Mesenchymal stem cell (in vitro differentiated cells and primary cell): ENCODE data around the gene SDHA.
"Not testable (repeated sequence)": the region's sequence is repeated elsewhere in the genome, so short reads cannot be mapped to it uniquely, and the experiment has no call there.

Experiments used
- DNase-seq: peaks from one replicate; pipeline ENCODE4 v3.0.0-alpha.2; 2013
- H2AFZ ChIP-seq: one replicate; pipeline ENCODE4 v1.6.1; 2013; ENCODE audit warnings: low read depth, mild to moderate bottlenecking, control low read depth, inconsistent platforms, low read length, moderate library complexity
- H2AK5ac ChIP-seq: 2 replicates; pipeline ENCODE4 v1.6.1; 2013; ENCODE audit warnings: low read length, moderate library complexity, mild to moderate bottlenecking, inconsistent platforms; ENCODE audit not compliant: severe bottlenecking
- H2BK120ac ChIP-seq: one replicate; pipeline ENCODE4 v1.6.1; 2013; ENCODE audit warnings: low read depth, mild to moderate bottlenecking, inconsistent platforms, low read length, moderate library complexity
- H2BK12ac ChIP-seq, 2 experiments: one replicate each; pipeline ENCODE4 v1.6.1; 2013; ENCODE audit warnings: inconsistent platforms in 2 of 2, low read length in 2 of 2, mild to moderate bottlenecking in 2 of 2, moderate library complexity in 2 of 2, control low read depth in 1 of 2
- H2BK15ac ChIP-seq: one replicate; pipeline ENCODE4 v1.6.1; 2013; ENCODE audit warnings: mild to moderate bottlenecking, low read depth, inconsistent platforms; ENCODE audit not compliant: poor library complexity, severe bottlenecking
- H2BK5ac ChIP-seq: 2 replicates; pipeline ENCODE4 v1.6.1; 2013; ENCODE audit warnings: low read depth, mild to moderate bottlenecking, low read length, control low read depth, inconsistent platforms; ENCODE audit not compliant: poor library complexity, severe bottlenecking
- H3K14ac ChIP-seq, 2 experiments: one replicate each; pipeline ENCODE4 v1.6.1; 2013; ENCODE audit warnings: inconsistent platforms in 2 of 2, low read length in 2 of 2, control low read depth in 1 of 2, mild to moderate bottlenecking in 1 of 2, moderate library complexity in 1 of 2
- H3K18ac ChIP-seq, 2 experiments: one replicate each; pipeline ENCODE4 v1.6.1; 2013; ENCODE audit warnings: inconsistent platforms in 2 of 2, low read length in 2 of 2, control low read depth in 1 of 2, low read depth in 1 of 2, mild to moderate bottlenecking in 1 of 2
- H3K23ac ChIP-seq, 2 experiments: one replicate each; pipeline ENCODE4 v1.6.1; 2013; ENCODE audit warnings: inconsistent platforms in 2 of 2, low read length in 2 of 2, mild to moderate bottlenecking in 2 of 2, moderate library complexity in 2 of 2, control low read depth in 1 of 2
- H3K27ac ChIP-seq: 2 replicates; pipeline ENCODE4 v1.5.1; 2013; ENCODE audit warnings: mild to moderate bottlenecking, moderate library complexity, low read length, control low read depth, inconsistent platforms; ENCODE audit not compliant: poor library complexity, severe bottlenecking
- H3K27me3 ChIP-seq, 2 experiments: 2 replicates each; pipeline versions ENCODE4 v1.6.1 to v1.7.0; 2013; ENCODE audit warnings: low read length in 2 of 2, mild to moderate bottlenecking in 2 of 2, moderate library complexity in 2 of 2, control low read depth in 1 of 2, inconsistent platforms in 1 of 2; ENCODE audit not compliant: control insufficient read depth in 1 of 2, insufficient read depth in 1 of 2
- H3K36me3 ChIP-seq, 2 experiments: 2 replicates each; pipeline versions ENCODE4 v1.6.1 to v1.7.0; 2013; ENCODE audit warnings: low read length in 2 of 2, control low read depth in 1 of 2, inconsistent platforms in 1 of 2, low read depth in 1 of 2, mild to moderate bottlenecking in 1 of 2; ENCODE audit not compliant: insufficient read depth in 2 of 2, control insufficient read depth in 1 of 2
- H3K4ac ChIP-seq, 2 experiments: one replicate each; pipeline ENCODE4 v1.6.1; 2013; ENCODE audit warnings: inconsistent platforms in 2 of 2, low read length in 2 of 2, mild to moderate bottlenecking in 2 of 2, moderate library complexity in 2 of 2, control low read depth in 1 of 2, low read depth in 1 of 2
- H3K4me1 ChIP-seq: 2 replicates; pipeline ENCODE4 v1.6.1; 2013; ENCODE audit warnings: low read depth, low read length, control low read depth; ENCODE audit not compliant: control insufficient read depth, insufficient read depth
- H3K4me2 ChIP-seq: 2 replicates; pipeline ENCODE4 v1.6.1; 2013; ENCODE audit warnings: low read length, mild to moderate bottlenecking, inconsistent platforms; ENCODE audit not compliant: poor library complexity, severe bottlenecking
- H3K4me3 ChIP-seq, 2 experiments: 2 replicates each; pipeline versions ENCODE4 v1.5.1 to v1.7.0; 2013; ENCODE audit warnings: low read length in 2 of 2, mild to moderate bottlenecking in 2 of 2, control low read depth in 1 of 2, low read depth in 1 of 2; ENCODE audit not compliant: insufficient read depth in 1 of 2
- H3K79me1 ChIP-seq: replicated peaks from 2 replicates; pipeline ENCODE4 v1.6.1; 2013; ENCODE audit warnings: mild to moderate bottlenecking, control low read depth, low read length, inconsistent platforms; ENCODE audit not compliant: poor library complexity, severe bottlenecking
- H3K9ac ChIP-seq: 2 replicates; pipeline ENCODE4 v1.7.0; 2013; ENCODE audit warnings: mild to moderate bottlenecking, low read length, moderate library complexity
- H3K9me3 ChIP-seq: 2 replicates; pipeline ENCODE4 v1.7.0; 2013; ENCODE audit warnings: mild to moderate bottlenecking, low read length; ENCODE audit not compliant: control insufficient read depth
- H4K8ac ChIP-seq: one replicate; pipeline ENCODE4 v1.6.1; 2013; ENCODE audit warnings: inconsistent platforms, mild to moderate bottlenecking, low read length, moderate library complexity
- H4K91ac ChIP-seq: one replicate; pipeline ENCODE4 v1.6.1; 2013; ENCODE audit warnings: mild to moderate bottlenecking, low read length, inconsistent platforms
- WGBS: methylation state at CpG from one replicate; pipeline ENCODE4 v1.1.7; 2013; ENCODE audit warnings: mixed read lengths; 5-methylcytosine and 5-hydroxymethylcytosine counted together

The SDHA gene

DNA sequence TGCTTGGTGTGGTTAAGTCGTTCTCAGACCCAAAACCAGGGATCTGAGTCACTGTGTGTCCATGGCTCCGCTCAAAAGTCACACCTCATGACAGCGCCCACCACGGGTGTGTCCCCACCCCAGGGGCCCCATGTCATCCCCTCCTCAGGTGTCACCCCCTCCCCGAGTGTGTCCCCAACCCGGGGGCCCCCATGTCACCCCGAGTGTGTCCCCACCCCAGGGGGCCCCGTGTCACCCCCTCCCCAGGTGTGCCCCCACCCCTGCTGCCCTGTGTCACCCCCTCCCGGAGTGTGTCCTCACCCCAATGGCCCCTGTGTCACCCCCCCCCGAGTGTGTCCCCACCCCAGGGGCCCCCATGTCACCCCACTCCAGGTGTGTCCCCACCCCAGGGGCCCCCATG is 21.8 kb upstream of the SDHA start:
- H3K4me3 ChIP-seq = no peak overlapping the region
- no peaks in the 10 kb centered on the region for H3K9me3 ChIP-seq
- H2AFZ ChIP-seq = no peak overlapping the region
- H3K4me1 ChIP-seq = peaks cover 1% of the 10 kb centered on the region
- peaks cover 0 to 16% of the 10 kb centered on the region in 2 experiments for H3K27me3 ChIP-seq
- DNase-seq = no peak
- peaks cover 29% of the 10 kb centered on the region for H3K79me1 ChIP-seq
- no peak overlapping the region for H2BK120ac ChIP-seq
- no peak overlapping the region for H4K8ac ChIP-seq
- H2BK5ac ChIP-seq = no peak overlapping the region
- H3K4ac ChIP-seq = no peak overlapping the region
- no peak overlapping the region for H2BK12ac ChIP-seq
- H4K91ac ChIP-seq = no peak overlapping the region
- H3K36me3 ChIP-seq = peaks cover 11 to 41% of the 10 kb centered on the region in 2 experiments
- no peak overlapping the region for H3K27ac ChIP-seq
- no peak overlapping the region for H2AK5ac ChIP-seq
- no peak overlapping the region for H3K14ac ChIP-seq
- no peak overlapping the region for H2BK15ac ChIP-seq
- no peak overlapping the region for H3K4me2 ChIP-seq
- no peak overlapping the region for H3K9ac ChIP-seq
- H3K18ac ChIP-seq = no peak overlapping the region
- no peak overlapping the region for H3K23ac ChIP-seq
- WGBS = 98% methylated on average over 6 of the region's 10 CpGs

- WGBS = 65% methylated on average over 18 of the region's 18 CpGs
- H4K91ac ChIP-seq, H2BK12ac ChIP-seq, H2BK15ac ChIP-seq, H3K27ac ChIP-seq, DNase-seq, H3K18ac ChIP-seq, H3K23ac ChIP-seq, H2AK5ac ChIP-seq, H2BK120ac ChIP-seq, H3K27me3 ChIP-seq, H3K9me3 ChIP-seq, H2AFZ ChIP-seq, H3K4ac ChIP-seq, H4K8ac ChIP-seq, H3K14ac ChIP-seq, H3K4me2 ChIP-seq, H3K4me3 ChIP-seq, H3K4me1 ChIP-seq, H3K9ac ChIP-seq, H2BK5ac ChIP-seq: not testable (repeated sequence)
- H3K79me1 ChIP-seq = peaks cover 35% of the 10 kb centered on the region
- peaks cover 16 to 38% of the 10 kb centered on the region in 2 experiments for H3K36me3 ChIP-seq
These were observed 21.1 kb upstream of the SDHA start for GRCh38 chr5:197031-197430.

DNA sequence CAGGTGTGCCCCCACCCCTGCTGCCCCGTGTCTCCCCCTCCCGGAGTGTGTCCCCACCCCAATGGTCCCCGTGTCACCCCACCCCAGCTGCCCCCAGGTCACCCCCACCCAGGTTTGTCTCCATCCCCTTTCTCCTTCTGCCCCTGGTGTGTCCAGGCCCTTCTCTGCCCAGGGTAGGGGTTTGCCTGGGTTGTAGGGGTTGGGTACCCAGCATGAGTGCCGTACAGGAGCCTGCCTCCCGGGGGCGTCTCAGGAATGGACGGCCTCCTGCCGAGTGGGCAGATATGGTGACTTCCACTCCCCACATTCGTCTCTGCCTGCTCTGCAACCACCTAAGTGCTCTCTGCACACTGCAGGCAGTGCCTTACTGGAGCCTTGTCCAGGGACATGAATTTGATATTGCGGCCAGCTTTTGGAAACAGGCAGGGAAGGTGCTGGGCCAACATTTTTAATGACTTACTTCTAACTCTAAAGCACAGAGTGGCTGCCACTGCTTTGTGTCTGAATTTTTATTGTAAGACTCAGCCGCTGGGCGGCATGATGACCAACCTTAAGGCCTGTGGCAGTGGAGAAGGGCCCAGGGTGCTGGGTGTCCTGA is 20.1 kb upstream of the SDHA start:
- H3K79me1 ChIP-seq = peaks cover 41% of the 10 kb centered on the region
- H3K4me2 ChIP-seq = no peak overlapping the region
- H3K9ac ChIP-seq = no peak overlapping the region
- no peak overlapping the region for H4K8ac ChIP-seq
- H2BK120ac ChIP-seq = no peak overlapping the region
- H2BK15ac ChIP-seq = no peak overlapping the region
- H3K18ac ChIP-seq = no peak overlapping the region
- no peak overlapping the region for H2BK5ac ChIP-seq
- H3K4ac ChIP-seq = no peak overlapping the region
- H3K27ac ChIP-seq = no peak overlapping the region
- H2BK12ac ChIP-seq = no peak overlapping the region
- DNase-seq = no peak
- H3K23ac ChIP-seq = no peak overlapping the region
- WGBS = 97% methylated on average over 10 of the region's 12 CpGs
- peaks cover 16 to 43% of the 10 kb centered on the region in 2 experiments for H3K36me3 ChIP-seq
- H2AFZ ChIP-seq = no peak overlapping the region
- no peak overlapping the region for H4K91ac ChIP-seq
- peaks cover 1% of the 10 kb centered on the region for H3K4me1 ChIP-seq
- H2AK5ac ChIP-seq = no peak overlapping the region
- H3K4me3 ChIP-seq = no peak overlapping the region
- H3K27me3 ChIP-seq = peaks cover 0 to 3% of the 10 kb centered on the region in 2 experiments
- no peaks in the 10 kb centered on the region for H3K9me3 ChIP-seq
- no peak overlapping the region for H3K14ac ChIP-seq

- Histone ChIP-seq H3K27ac (no peak overlapping the region), H4K91ac (no peak overlapping the region), H3K9me3 (no peaks in the 10 kb centered on the region), H3K9ac (no peak overlapping the region), H2AK5ac (no peak overlapping the region), H4K8ac (no peak overlapping the region), H3K4me2 (no peak overlapping the region), H3K4me1 (peaks cover 1% of the 10 kb centered on the region), H2AFZ (no peak overlapping the region), H3K4ac (no peak overlapping the region), H3K18ac (no peak overlapping the region), H3K79me1 (peaks cover 44% of the 10 kb centered on the region), H3K23ac (no peak overlapping the region), H3K14ac (no peak overlapping the region), H2BK120ac (no peak overlapping the region), H3K27me3 (peaks cover 0 to 3% of the 10 kb centered on the region in 2 experiments), H2BK12ac (no peak overlapping the region), H2BK5ac (no peak overlapping the region), H3K36me3 (peaks cover 22 to 50% of the 10 kb centered on the region in 2 experiments), H3K4me3 (no peak overlapping the region), H2BK15ac (no peak overlapping the region)
- 97% methylated on average over 21 of the region's 21 CpGs for WGBS
- DNase-seq = no peak
These were observed 19.5 kb upstream of the SDHA start for GRCh38 chr5:198516-199196.
